Measurements from ENCODE around the gene ATP10D. TPM values are rescaled to one million over a fixed set of nuclear protein-coding genes. Genes with fewer than 3 reads are reported as not detected.

The ATP10D gene
- total and polyA plus RNA-seq, 12 donors: 3.8 to 70.0 (median 22.6) TPM

DNA sequence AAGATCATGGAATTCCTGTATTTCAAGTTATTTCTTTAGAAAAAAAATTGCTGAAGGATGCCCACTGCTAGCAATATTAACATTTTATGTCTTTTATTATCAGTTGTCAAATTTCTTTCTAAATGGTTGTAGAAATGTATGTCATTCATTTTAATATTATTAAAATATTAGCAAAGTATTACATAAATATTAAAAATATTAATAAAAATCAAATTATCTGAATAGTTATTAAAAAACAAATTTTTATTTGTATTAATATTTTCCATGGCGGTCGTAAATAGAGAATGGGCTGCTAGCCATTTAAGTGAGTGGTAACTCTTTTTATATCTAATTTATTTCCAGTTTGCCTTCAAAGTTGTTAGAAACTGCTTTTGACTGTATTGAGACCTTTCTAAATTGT lies 72.2 kb downstream of the ATP10D start:
- intact Hi-C loops (cut with DNase I): no loop called here
- H3K4me3 ChIP-seq: no peak overlapping the region
- TF ChIP-seq, protein P1, sequence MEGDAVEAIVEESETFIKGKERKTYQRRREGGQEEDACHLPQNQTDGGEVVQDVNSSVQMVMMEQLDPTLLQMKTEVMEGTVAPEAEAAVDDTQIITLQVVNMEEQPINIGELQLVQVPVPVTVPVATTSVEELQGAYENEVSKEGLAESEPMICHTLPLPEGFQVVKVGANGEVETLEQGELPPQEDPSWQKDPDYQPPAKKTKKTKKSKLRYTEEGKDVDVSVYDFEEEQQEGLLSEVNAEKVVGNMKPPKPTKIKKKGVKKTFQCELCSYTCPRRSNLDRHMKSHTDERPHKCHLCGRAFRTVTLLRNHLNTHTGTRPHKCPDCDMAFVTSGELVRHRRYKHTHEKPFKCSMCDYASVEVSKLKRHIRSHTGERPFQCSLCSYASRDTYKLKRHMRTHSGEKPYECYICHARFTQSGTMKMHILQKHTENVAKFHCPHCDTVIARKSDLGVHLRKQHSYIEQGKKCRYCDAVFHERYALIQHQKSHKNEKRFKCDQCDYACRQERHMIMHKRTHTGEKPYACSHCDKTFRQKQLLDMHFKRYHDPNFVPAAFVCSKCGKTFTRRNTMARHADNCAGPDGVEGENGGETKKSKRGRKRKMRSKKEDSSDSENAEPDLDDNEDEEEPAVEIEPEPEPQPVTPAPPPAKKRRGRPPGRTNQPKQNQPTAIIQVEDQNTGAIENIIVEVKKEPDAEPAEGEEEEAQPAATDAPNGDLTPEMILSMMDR (IDR thresholded peaks at IDR 0.05): no peak
- TF ChIP-seq POLR2A (IDR thresholded peaks at IDR 0.05): no peak
- WGBS, 4 donors: 98 to 100% (median 99%) methylated on average over 2 of the region's 2 CpGs
- H3K9me3 ChIP-seq (replicated peaks in 1 of 3): no peaks in the 10 kb centered on the region
- H3K27ac ChIP-seq: no peak overlapping the region
- no peaks in the 10 kb centered on the region for H3K36me3 ChIP-seq (replicated peaks in 1 of 2)
- no peaks in the 10 kb centered on the region for H3K27me3 ChIP-seq
- peaks cover 0 to 7% of the 10 kb centered on the region in 2 donors for H3K4me1 ChIP-seq (replicated peaks in 1 of 2)
- DNase-seq: no peak

DNA sequence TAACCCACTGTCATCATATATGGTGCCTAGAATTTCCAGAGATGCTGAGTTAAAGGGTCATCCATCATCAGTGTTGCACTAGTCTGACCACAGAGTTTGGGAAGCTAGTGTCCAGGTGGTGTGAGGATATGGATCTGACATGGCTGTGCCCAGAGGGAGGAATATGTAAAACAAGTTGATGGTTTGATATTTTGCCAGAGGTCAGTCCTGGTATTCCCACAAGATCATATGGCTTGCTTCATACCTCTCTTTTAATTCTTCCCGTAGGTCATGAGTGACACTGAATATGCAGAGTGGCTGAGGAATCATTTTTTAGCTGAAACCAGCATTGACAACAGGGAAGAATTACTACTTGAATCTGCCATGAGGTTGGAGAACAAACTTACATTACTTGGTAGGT lies 75.6 kb downstream of the ATP10D start:
- H3K9me3 ChIP-seq (replicated peaks in 1 of 3): no peaks in the 10 kb centered on the region
- H3K36me3 ChIP-seq (replicated peaks in 1 of 2): no peaks in the 10 kb centered on the region
- H3K4me1 ChIP-seq (replicated peaks in 1 of 2): peaks cover 0 to 7% of the 10 kb centered on the region in 2 donors
- no peak overlapping the region for H3K27ac ChIP-seq
- 83 to 100% (median 91%) methylated on average over 1 of the region's 1 CpG for WGBS, 4 donors
- H3K27me3 ChIP-seq: no peaks in the 10 kb centered on the region
- intact Hi-C loops (cut with DNase I): loop anchor here (10.0 kb wide), 1 partner anchor 76 kb away; the partner anchor contains the start of gene ATP10D (in 2 of the 2)
- no peak overlapping the region for H3K4me3 ChIP-seq
- no peak for DNase-seq
- no peak for TF ChIP-seq POLR2A (IDR thresholded peaks at IDR 0.05)
- TF ChIP-seq, protein P1 (IDR thresholded peaks at IDR 0.05): no peak

DNA sequence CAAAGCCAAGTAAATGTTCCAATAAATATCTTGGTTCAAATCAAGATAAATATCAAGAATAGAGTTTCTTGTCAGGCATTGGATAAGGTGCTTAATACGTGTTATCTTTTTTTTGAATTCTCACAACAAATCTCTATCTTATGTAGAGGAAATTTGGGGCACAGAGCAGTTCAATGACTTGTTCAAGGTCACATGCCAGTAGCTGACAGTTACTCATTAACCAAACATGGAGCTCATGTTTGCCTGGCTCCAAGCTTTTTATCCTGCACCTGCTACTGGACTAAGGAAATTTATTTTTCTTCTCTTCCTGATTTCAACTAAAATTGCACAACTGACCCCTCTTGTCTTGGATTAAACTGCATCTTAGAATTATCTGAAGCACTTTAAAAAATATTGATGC lies 76.3 kb downstream of the ATP10D start:
- no peak overlapping the region for H3K4me3 ChIP-seq
- no peaks in the 10 kb centered on the region for H3K27me3 ChIP-seq
- H3K27ac ChIP-seq: no peak overlapping the region
- intact Hi-C loops (cut with DNase I): loop anchor here (10.0 kb wide), 1 partner anchor 77 kb away; the partner anchor contains the start of gene ATP10D (in 2 of the 2)
- H3K4me1 ChIP-seq (replicated peaks in 1 of 2): peaks cover 0 to 7% of the 10 kb centered on the region in 2 donors
- H3K9me3 ChIP-seq (replicated peaks in 1 of 3): no peaks in the 10 kb centered on the region
- H3K36me3 ChIP-seq (replicated peaks in 1 of 2): no peaks in the 10 kb centered on the region
- peak in 2 of 7 donors; percentile 3 to 11 for DNase-seq
- no peak for TF ChIP-seq POLR2A (IDR thresholded peaks at IDR 0.05)
- TF ChIP-seq, protein P1 (IDR thresholded peaks at IDR 0.05): no peak
- WGBS, 4 donors: 25 to 52% (median 32%) methylated on average over 1 of the region's 1 CpG

DNA sequence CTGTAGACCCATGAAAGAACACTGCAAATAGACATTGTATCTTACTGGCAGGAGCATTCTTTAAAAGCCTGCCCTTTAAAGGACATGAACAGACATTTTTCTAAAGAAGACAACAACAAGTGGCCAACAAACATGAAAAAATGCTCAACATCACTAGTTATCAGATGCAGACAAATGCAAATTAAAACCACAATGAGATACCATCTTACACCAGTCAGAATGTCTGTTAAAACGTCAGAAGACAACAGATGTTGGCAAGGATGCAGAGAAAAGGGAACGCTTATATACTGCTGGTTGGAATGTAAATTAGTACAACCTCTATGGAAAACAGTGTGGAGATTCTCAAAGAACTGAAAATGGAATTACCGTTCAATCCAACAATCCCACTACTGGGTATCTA lies 77.2 kb downstream of the ATP10D start:
- no peaks in the 10 kb centered on the region for H3K27me3 ChIP-seq
- H3K9me3 ChIP-seq (replicated peaks in 1 of 3): no peaks in the 10 kb centered on the region
- no peak overlapping the region for H3K27ac ChIP-seq
- DNase-seq: no peak
- no peaks in the 10 kb centered on the region for H3K36me3 ChIP-seq (replicated peaks in 1 of 2)
- no peak overlapping the region for H3K4me3 ChIP-seq
- 79 to 81% (median 80%) methylated on average over 3 of the region's 3 CpGs for whole genome bisulfite sequencing, 4 donors
- intact Hi-C loops (cut with DNase I): loop anchor here (10.0 kb wide), 1 partner anchor 77 kb away; the partner anchor contains the start of gene ATP10D (in 2 of the 2)
- TF ChIP-seq POLR2A (IDR thresholded peaks at IDR 0.05): no peak
- TF ChIP-seq, protein P1 (IDR thresholded peaks at IDR 0.05): no peak
- H3K4me1 ChIP-seq (replicated peaks in 1 of 2): peaks cover 0 to 7% of the 10 kb centered on the region in 2 donors
